Suprapubic skin (tissue), 4 donors: ENCODE data around the gene SIPA1L3.

ENCODE experiments used
- EP300 ChIP-seq: sonication (generic); formaldehyde crosslinking; IDR thresholded peaks from one replicate; pipeline ENCODE4 v1.6.1; 2017; ENCODE audit warnings: antibody characterized with exemption
- POLR2A ChIP-seq, 2 donors: fragments of 450-650 bp; IDR thresholded peaks; one replicate each; pipeline ENCODE4 v1.6.1; 2017; ENCODE audit warnings: antibody characterized with exemption in 2 of 2, mild to moderate bottlenecking in 2 of 2, moderate library complexity in 2 of 2
- POLR2AphosphoS5 ChIP-seq, 3 donors: sonication (generic); formaldehyde crosslinking; IDR thresholded peaks; one replicate each; pipeline ENCODE4 v1.6.1; 2017; ENCODE audit warnings: antibody characterized with exemption in 3 of 3
- TF ChIP-seq, protein P1 (sequence below), 2 donors: fragments of 200-600 bp in 1 of 2; fragments of 450-650 bp in 1 of 2; sonication (generic) in 1 of 2; IDR thresholded peaks; one replicate each; pipeline ENCODE4 v1.5.1; 2016 to 2019; ENCODE audit warnings: antibody characterized with exemption in 2 of 2, mild to moderate bottlenecking in 1 of 2, moderate library complexity in 1 of 2

- TF ChIP-seq, protein P1, sequence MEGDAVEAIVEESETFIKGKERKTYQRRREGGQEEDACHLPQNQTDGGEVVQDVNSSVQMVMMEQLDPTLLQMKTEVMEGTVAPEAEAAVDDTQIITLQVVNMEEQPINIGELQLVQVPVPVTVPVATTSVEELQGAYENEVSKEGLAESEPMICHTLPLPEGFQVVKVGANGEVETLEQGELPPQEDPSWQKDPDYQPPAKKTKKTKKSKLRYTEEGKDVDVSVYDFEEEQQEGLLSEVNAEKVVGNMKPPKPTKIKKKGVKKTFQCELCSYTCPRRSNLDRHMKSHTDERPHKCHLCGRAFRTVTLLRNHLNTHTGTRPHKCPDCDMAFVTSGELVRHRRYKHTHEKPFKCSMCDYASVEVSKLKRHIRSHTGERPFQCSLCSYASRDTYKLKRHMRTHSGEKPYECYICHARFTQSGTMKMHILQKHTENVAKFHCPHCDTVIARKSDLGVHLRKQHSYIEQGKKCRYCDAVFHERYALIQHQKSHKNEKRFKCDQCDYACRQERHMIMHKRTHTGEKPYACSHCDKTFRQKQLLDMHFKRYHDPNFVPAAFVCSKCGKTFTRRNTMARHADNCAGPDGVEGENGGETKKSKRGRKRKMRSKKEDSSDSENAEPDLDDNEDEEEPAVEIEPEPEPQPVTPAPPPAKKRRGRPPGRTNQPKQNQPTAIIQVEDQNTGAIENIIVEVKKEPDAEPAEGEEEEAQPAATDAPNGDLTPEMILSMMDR (IDR thresholded peaks at IDR 0.05), result no peak
- TF ChIP-seq POLR2A (IDR thresholded peaks at IDR 0.05) (no peak), EP300 (no peak), POLR2AphosphoS5 (IDR thresholded peaks at IDR 0.05) (no peak)
These were observed 50.2 kb downstream of the SIPA1L3 start for GRCh38 chr19:37957176-37957575.
